ENCODE results near the gene C12orf42.

DNA sequence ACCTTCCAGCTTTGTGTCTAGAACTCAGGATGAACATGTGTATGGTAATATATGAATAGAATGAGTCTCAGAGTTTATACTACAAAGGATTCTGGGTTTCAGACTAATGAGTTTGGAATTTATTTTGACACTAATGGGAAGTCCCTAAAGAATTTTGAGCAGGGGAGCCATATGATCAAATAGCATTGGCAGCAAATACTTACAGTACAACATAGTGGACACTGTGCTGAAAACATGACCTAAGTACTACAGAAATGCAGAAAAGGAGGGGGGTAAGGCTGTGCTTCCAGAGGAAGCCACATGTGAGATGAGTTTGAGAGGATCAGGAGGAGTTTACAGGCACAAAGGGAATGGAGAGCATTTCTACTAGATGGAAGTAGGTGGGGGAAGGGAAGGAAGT, 225.8 kb downstream of the C12orf42 start:
- TF ChIP-seq, protein P1, sequence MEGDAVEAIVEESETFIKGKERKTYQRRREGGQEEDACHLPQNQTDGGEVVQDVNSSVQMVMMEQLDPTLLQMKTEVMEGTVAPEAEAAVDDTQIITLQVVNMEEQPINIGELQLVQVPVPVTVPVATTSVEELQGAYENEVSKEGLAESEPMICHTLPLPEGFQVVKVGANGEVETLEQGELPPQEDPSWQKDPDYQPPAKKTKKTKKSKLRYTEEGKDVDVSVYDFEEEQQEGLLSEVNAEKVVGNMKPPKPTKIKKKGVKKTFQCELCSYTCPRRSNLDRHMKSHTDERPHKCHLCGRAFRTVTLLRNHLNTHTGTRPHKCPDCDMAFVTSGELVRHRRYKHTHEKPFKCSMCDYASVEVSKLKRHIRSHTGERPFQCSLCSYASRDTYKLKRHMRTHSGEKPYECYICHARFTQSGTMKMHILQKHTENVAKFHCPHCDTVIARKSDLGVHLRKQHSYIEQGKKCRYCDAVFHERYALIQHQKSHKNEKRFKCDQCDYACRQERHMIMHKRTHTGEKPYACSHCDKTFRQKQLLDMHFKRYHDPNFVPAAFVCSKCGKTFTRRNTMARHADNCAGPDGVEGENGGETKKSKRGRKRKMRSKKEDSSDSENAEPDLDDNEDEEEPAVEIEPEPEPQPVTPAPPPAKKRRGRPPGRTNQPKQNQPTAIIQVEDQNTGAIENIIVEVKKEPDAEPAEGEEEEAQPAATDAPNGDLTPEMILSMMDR (IDR thresholded peaks at IDR 0.05), result no peak
- no peak for TF ChIP-seq POLR2A (IDR thresholded peaks at IDR 0.05)

All from lower leg skin (tissue), 3 donors.